Memory B cell (primary cell): ENCODE data around the gene CETN2.

Experiments used
- ATAC-seq: fragments of 150-1000 bp; cut with Tn5 transposase; 2 replicates; pipeline ENCODE4 v1.10.0; 2021; ENCODE audit warnings: low read depth, mild to moderate bottlenecking, moderate library complexity
- DNase-seq, 2 donors: peaks; one replicate each; pipeline ENCODE4 v3.0.0; 2022; ENCODE audit warnings: low spot score in 2 of 2
- H3K27ac Mint-ChIP-seq: one replicate; pipeline ENCODE4 v1.8.0; 2022; ENCODE audit warnings: mild to moderate bottlenecking, moderate library complexity, mixed read lengths
- H3K27me3 Mint-ChIP-seq: one replicate; pipeline ENCODE4 v1.8.0; 2022; ENCODE audit warnings: mixed read lengths
- H3K36me3 Mint-ChIP-seq: one replicate; pipeline ENCODE4 v1.8.0; 2022; ENCODE audit warnings: mild to moderate bottlenecking, mixed read lengths
- H3K4me1 Mint-ChIP-seq: one replicate; pipeline ENCODE4 v1.8.0; 2022; ENCODE audit warnings: mixed read lengths
- H3K4me3 Mint-ChIP-seq: one replicate; pipeline ENCODE4 v1.8.0; 2022; ENCODE audit warnings: mild to moderate bottlenecking, moderate library complexity, mixed read lengths
- H3K9me3 Mint-ChIP-seq: one replicate; pipeline ENCODE4 v1.8.0; 2022; ENCODE audit warnings: mixed read lengths

CETN2 gene

GRCh38 chrX:152830312-152831305 is at the start of gene CETN2, which contains the start of gene NSDHL:
CETN2 (minus strand) TSS chrX:152830757; CDS start chrX:152830710, 47 bp downstream.
NSDHL (plus strand) TSS chrX:152831063; CDS start chrX:152846325, 15,262 bp downstream.
- Mint-ChIP-seq H3K27me3 (no peaks in the 10 kb centered on the region), H3K4me1 (peaks cover 20% of the 10 kb centered on the region), H3K27ac (peak within 1 kb of the TSS; percentile 96), H3K9me3 (no peaks in the 10 kb centered on the region), H3K36me3 (peaks cover 4% of the 10 kb centered on the region), H3K4me3 (peak within 1 kb of the TSS; percentile 95)
- peak; percentile 77 to 91 for DNase-seq
- ATAC-seq = peak; percentile 94

DNA sequence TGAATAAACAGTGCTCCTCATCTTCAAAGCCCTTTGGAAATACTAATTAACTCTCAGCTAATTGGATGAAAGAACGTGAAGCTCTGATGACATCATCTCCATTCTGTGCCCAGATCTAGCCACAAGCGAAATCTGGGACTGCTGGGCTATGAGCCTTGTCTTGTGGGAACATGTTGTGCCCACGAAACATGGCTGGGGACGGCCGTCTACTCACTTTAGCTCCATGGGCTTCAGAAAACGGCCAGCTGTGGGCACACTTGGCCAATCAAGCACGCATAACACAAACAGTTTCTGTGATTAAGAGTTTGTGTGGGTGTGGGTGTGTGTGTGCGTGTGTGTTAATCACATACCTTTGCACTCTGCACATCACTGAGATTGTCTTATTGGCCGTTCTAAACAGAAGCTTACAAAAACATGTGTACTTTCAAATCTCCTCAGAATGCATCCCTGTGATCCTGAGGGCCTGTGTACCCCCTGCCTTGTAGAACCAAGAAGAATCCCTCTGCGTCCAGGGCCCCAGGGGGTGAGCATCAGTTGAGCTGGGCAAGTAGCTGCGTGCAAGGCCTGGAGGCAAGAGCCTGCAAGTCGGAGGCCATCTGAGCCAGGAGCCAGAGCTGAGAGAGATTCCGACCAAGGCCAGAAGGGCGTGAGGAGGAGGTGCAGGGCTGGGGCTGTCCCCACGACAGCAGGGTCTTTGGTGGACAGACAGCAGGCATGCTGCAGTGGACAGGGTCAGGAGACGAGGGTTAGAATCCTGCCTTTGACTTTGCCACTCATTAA is 48.6 kb upstream of the CETN2 start:
- ATAC-seq (no peak), DNase-seq (no peak)
- Mint-ChIP-seq H3K36me3 (no peaks in the 10 kb centered on the region), H3K27me3 (peaks cover 4% of the 10 kb centered on the region), H3K27ac (no peak overlapping the region), H3K9me3 (no peaks in the 10 kb centered on the region), H3K4me3 (no peak overlapping the region), H3K4me1 (no peaks in the 10 kb centered on the region)

GRCh38 chrX:152876931-152877840 is 46.6 kb upstream of the CETN2 start:
- Mint-ChIP-seq H3K9me3 (no peaks in the 10 kb centered on the region), H3K36me3 (no peaks in the 10 kb centered on the region), H3K27ac (no peak overlapping the region), H3K4me3 (no peak overlapping the region), H3K4me1 (peaks cover 4% of the 10 kb centered on the region), H3K27me3 (peaks cover 4% of the 10 kb centered on the region)
- ATAC-seq = no peak
- DNase-seq = no peak

- DNase-seq (no peak), ATAC-seq (no peak)
- Mint-ChIP-seq H3K4me3 (no peak overlapping the region), H3K9me3 (no peaks in the 10 kb centered on the region), H3K4me1 (peaks cover 10% of the 10 kb centered on the region), H3K36me3 (peaks cover 18% of the 10 kb centered on the region), H3K27me3 (peaks cover 2% of the 10 kb centered on the region), H3K27ac (no peak overlapping the region)
Observed at GRCh38 chrX:152873361-152873760, 42.8 kb upstream of the CETN2 start.

DNA sequence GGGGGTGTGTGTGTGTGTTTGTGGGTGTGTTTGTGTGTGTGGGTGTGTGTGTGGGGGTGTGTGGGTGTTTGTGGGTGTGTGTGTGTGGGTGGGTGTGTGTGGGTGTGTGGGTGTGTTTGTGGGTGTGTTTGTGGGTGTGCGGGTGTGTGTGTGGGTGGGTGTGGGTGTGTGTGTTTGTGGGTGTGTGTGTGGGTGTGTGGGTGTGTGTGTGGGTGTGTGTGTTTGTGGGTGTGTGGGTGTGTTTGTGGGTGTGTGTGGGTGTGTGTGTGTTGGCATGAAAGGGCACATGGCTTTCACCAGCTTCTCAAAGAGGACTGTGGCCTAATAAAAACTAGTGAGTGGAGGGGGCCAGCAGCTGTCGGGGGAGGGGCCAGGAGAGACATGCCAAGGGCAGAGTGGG is 42.0 kb upstream of the CETN2 start:
- H3K27ac Mint-ChIP-seq = no peak overlapping the region
- no peaks in the 10 kb centered on the region for H3K9me3 Mint-ChIP-seq
- DNase-seq (no peak), ATAC-seq (no peak)
- H3K36me3 Mint-ChIP-seq = peaks cover 20% of the 10 kb centered on the region
- H3K27me3 Mint-ChIP-seq = peaks cover under 1% of the 10 kb centered on the region
- H3K4me1 Mint-ChIP-seq = peaks cover 10% of the 10 kb centered on the region
- no peak overlapping the region for H3K4me3 Mint-ChIP-seq

GRCh38 chrX:152871260-152871659 is 40.7 kb upstream of the CETN2 start:
- Mint-ChIP-seq H3K4me3 (no peak overlapping the region), H3K27me3 (no peaks in the 10 kb centered on the region), H3K4me1 (peaks cover 10% of the 10 kb centered on the region), H3K9me3 (no peaks in the 10 kb centered on the region), H3K36me3 (peaks cover 24% of the 10 kb centered on the region), H3K27ac (no peak overlapping the region)
- no peak for ATAC-seq
- no peak for DNase-seq

- Mint-ChIP-seq H3K36me3 (peaks cover 24% of the 10 kb centered on the region), H3K9me3 (no peaks in the 10 kb centered on the region)
- no peak for ATAC-seq
Observed at GRCh38 chrX:152869972-152870371, 39.4 kb upstream of the CETN2 start.

DNA sequence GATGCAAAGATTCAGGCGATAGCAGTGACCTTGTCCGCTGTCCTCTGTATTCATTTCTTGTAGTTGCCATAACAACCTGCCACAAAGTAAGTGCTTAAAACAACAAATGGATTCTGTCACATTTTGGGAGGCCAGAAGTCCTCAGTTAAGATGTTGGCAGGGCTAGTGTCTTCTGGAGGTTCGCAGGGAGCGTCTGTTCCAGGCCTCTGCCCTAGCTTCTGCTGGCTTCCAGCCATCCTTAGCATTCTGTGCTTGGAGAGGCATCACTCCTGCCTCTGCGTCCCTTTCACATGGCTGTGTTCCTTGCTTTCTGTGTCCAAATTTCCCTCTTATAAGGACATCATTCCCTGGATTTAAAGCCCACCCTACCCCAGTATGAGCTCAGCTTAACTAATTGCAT is 35.8 kb upstream of the CETN2 start:
- no peak overlapping the region for H3K27ac Mint-ChIP-seq
- ATAC-seq (no peak), DNase-seq (no peak)
- no peak overlapping the region for H3K4me3 Mint-ChIP-seq
- H3K36me3 Mint-ChIP-seq = peaks cover 23% of the 10 kb centered on the region
- H3K27me3 Mint-ChIP-seq = no peaks in the 10 kb centered on the region
- H3K9me3 Mint-ChIP-seq = no peaks in the 10 kb centered on the region
- H3K4me1 Mint-ChIP-seq = no peaks in the 10 kb centered on the region

More at GRCh38 chrX:152869972-152870371, 39.4 kb upstream of the CETN2 start:
- DNase-seq = no peak
- H3K27me3 Mint-ChIP-seq = no peaks in the 10 kb centered on the region
- no peak overlapping the region for H3K27ac Mint-ChIP-seq
- no peak overlapping the region for H3K4me3 Mint-ChIP-seq
- H3K4me1 Mint-ChIP-seq = peaks cover 10% of the 10 kb centered on the region

DNA sequence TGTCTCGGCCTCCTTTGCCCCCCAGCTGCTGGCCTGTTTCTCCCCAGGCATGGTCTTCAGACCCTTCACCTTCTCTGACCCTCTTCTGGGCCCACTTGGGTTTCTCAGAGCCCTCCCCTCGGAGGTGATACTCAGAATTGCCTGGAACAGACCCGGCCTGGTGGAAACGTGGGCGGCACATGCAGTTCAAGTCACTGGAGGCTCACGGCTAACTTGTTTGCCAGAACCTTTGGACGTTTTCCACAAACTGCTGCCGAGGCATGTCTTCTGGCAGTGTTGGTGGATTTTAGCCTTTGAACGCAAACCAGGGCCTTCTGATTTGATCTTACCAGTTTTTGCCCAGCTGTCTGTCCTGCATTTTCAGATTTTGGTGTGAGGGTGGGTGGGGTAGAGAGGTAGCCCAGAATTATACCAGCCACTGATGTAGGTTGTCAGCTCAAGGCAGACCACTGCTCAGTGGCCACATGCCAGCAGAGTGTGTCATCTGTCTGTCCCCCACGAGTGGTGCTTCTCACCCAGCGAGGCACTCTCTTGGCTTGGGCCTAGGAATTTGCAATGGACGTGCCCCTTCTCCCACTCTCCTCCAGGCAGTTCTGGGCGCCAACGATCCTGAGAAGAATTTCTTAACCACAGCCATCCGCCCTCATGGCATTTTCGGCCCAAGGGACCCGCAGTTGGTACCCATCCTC is 34.8 kb upstream of the CETN2 start:
- H3K27ac Mint-ChIP-seq = no peak overlapping the region
- peaks cover 24% of the 10 kb centered on the region for H3K36me3 Mint-ChIP-seq
- no peaks in the 10 kb centered on the region for H3K9me3 Mint-ChIP-seq
- no peaks in the 10 kb centered on the region for H3K27me3 Mint-ChIP-seq
- H3K4me1 Mint-ChIP-seq = no peaks in the 10 kb centered on the region
- no peak overlapping the region for H3K4me3 Mint-ChIP-seq
- ATAC-seq = no peak
- DNase-seq = no peak

- Mint-ChIP-seq H3K4me3 (no peak overlapping the region), H3K27ac (no peak overlapping the region), H3K27me3 (no peaks in the 10 kb centered on the region), H3K4me1 (no peaks in the 10 kb centered on the region), H3K9me3 (no peaks in the 10 kb centered on the region), H3K36me3 (peaks cover 15% of the 10 kb centered on the region)
- ATAC-seq (no peak), DNase-seq (no peak)
Observed at GRCh38 chrX:152861826-152862225, 31.3 kb upstream of the CETN2 start.

DNA sequence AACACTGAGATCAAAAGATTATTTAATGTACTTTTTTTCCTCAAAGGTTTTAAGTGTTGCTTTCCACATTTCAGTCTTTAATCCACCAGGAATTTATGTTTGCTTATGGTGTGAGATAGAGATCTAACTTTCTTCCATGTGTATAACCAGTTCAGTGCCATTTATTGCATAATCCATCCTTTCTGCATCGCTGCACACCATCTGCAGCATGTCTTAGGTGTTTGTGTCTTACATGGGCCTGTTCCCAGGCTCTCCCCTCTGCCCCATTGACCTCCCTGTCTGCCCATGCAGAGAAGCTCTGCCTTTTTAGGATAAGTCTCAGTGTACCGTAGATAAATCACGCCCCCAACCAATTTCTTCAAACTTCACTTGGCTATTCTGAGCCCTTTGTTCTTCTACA is 30.6 kb upstream of the CETN2 start:
- peaks cover 15% of the 10 kb centered on the region for H3K36me3 Mint-ChIP-seq
- H3K27me3 Mint-ChIP-seq = no peaks in the 10 kb centered on the region
- no peak overlapping the region for H3K27ac Mint-ChIP-seq
- ATAC-seq = no peak
- no peaks in the 10 kb centered on the region for H3K9me3 Mint-ChIP-seq
- no peak for DNase-seq
- no peaks in the 10 kb centered on the region for H3K4me1 Mint-ChIP-seq
- H3K4me3 Mint-ChIP-seq = no peak overlapping the region

DNA sequence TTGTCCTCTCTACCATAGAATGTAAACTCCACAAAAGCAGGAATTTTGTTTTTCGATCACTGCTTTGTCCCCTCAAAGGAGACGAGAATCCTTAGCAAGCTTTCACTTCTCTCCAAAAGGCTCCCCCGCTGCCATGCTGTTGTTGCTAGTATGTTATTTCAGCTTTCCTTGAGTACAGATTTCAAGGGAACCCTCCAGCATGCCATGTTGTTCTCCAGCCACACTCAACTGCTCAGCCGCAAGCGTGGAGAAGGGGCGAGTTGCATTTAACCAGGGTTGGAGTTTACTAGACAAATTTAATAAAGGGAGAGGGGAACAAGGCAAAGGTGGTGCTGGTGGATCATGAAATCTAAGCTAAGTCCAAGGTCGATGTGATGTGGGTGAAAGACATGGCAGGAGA is 23.4 kb upstream of the CETN2 start:
- Mint-ChIP-seq H3K4me3 (no peak overlapping the region), H3K27me3 (no peaks in the 10 kb centered on the region), H3K4me1 (no peaks in the 10 kb centered on the region), H3K27ac (no peak overlapping the region), H3K36me3 (peaks cover 32% of the 10 kb centered on the region), H3K9me3 (no peaks in the 10 kb centered on the region)
- DNase-seq (no peak), ATAC-seq (no peak)

GRCh38 chrX:152850465-152850864 is 19.9 kb upstream of the CETN2 start:
- Mint-ChIP-seq H3K4me1 (no peaks in the 10 kb centered on the region), H3K9me3 (no peaks in the 10 kb centered on the region), H3K27ac (no peak overlapping the region), H3K4me3 (no peak overlapping the region), H3K27me3 (no peaks in the 10 kb centered on the region), H3K36me3 (peaks cover 35% of the 10 kb centered on the region)
- ATAC-seq (no peak), DNase-seq (no peak)
